ENCODE measurements around the gene MPHOSPH6.
A peak's percentile ranks its signal among the peaks of the same experiment; 100 is the strongest.

GRCh38 chr16:82169861-82170845 is at the start of gene MPHOSPH6:
- TF ChIP-seq YY1 (IDR thresholded peaks at IDR 0.05; ENCODE audit: insufficient read depth, insufficient read length) (peak; percentile 26), ZNF274 (IDR thresholded peaks at IDR 0.05; ENCODE audit: low read depth, low read length) (no peak)

Measured in NT2/D1 (cell line).